SK-N-SH (cell line): Measurements from ENCODE around the gene BMPR1B. TPM values are rescaled to one million over a fixed set of nuclear protein-coding genes. Genes with fewer than 3 reads are reported as not detected.

ENCODE experiments used
- CTCF ChIA-PET: fragments of 300-600, 350-600 bp; formaldehyde crosslinking; extraction: SDS; loops from one replicate; lab custom pipeline; 2021; lab: Yijun Ruan, JAX
- POLR2A ChIA-PET: fragments of 350-600 bp; sonication (Branson Sonifier 250); formaldehyde crosslinking; extraction: SDS; loops from one replicate; lab custom pipeline; 2020; ENCODE audit warnings: antibody characterized with exemption, inconsistent platforms; lab: Yijun Ruan, JAX
- DNase-seq: peaks from one replicate; pipeline ENCODE4 v3.0.0; 2012
- H2AFZ ChIP-seq: fragments of 200-600 bp; sonication (generic); 2 replicates; pipeline ENCODE4 v1.8.1; 2016; ENCODE audit warnings: antibody characterized with exemption, mild to moderate bottlenecking, low read depth
- H3F3A ChIP-seq: fragments of 200-600 bp; sonication (generic); replicated peaks from 2 replicates; pipeline ENCODE3; 2016; ENCODE audit warnings: antibody characterized with exemption, mild to moderate bottlenecking; ENCODE audit not compliant: insufficient read depth
- H3K27ac ChIP-seq, 2 experiments: fragments of 200-500 bp in 1 of 2; fragments of 200-600 bp in 1 of 2; sonication (Bioruptor generic) in 1 of 2; sonication (generic), shearing (Covaris generic) in 1 of 2; 2 replicates each; pipeline versions ENCODE4 v1.5.1 to v1.6.1; 2014 to 2016; ENCODE audit warnings: low read depth in 2 of 2, inconsistent platforms in 1 of 2, low read length in 1 of 2, mild to moderate bottlenecking in 1 of 2, mixed read lengths in 1 of 2
- H3K27me3 ChIP-seq: fragments of 200-600 bp; sonication (generic), shearing (Covaris generic); 2 replicates; pipeline ENCODE4 v1.6.1; 2016; ENCODE audit warnings: mixed run types; ENCODE audit not compliant: insufficient read depth
- H3K36me3 ChIP-seq, 2 experiments: fragments of 200-500 bp in 1 of 2; fragments of 200-600 bp in 1 of 2; sonication (Bioruptor generic) in 1 of 2; sonication (generic) in 1 of 2; replicated peaks in 1 of 2; 2 replicates each; pipeline versions ENCODE3 to v1.5.1; 2014 to 2016; ENCODE audit warnings: low read length in 1 of 2, mild to moderate bottlenecking in 1 of 2; ENCODE audit not compliant: insufficient read depth in 2 of 2, control insufficient read depth in 1 of 2
- H3K4me1 ChIP-seq, 2 experiments: fragments of 200-500 bp in 1 of 2; fragments of 200-600 bp in 1 of 2; sonication (Bioruptor generic) in 1 of 2; sonication (generic), shearing (Covaris generic) in 1 of 2; 2 replicates each; pipeline versions ENCODE4 v1.5.1 to v1.6.1; 2014 to 2016; ENCODE audit warnings: low read depth in 1 of 2, low read length in 1 of 2, mixed run types in 1 of 2; ENCODE audit not compliant: insufficient read depth in 2 of 2, control insufficient read depth in 1 of 2
- H3K4me2 ChIP-seq: fragments of 200-600 bp; sonication (generic), shearing (Covaris generic); 2 replicates; pipeline ENCODE4 v1.6.1; 2017; ENCODE audit warnings: mixed run types
- H3K4me3 ChIP-seq, 2 experiments: fragments of 200-500 bp in 1 of 2; fragments of 200-600 bp in 1 of 2; sonication (Bioruptor generic) in 1 of 2; sonication (generic), shearing (Covaris generic) in 1 of 2; 2 replicates each; pipeline versions ENCODE4 v1.5.1 to v1.8.1; 2014 to 2016; ENCODE audit warnings: low read depth in 2 of 2, inconsistent platforms in 1 of 2, low read length in 1 of 2, mild to moderate bottlenecking in 1 of 2, mixed read lengths in 1 of 2, moderate library complexity in 1 of 2
- H3K79me2 ChIP-seq: fragments of 200-600 bp; sonication (generic); 2 replicates; pipeline ENCODE4 v1.8.1; 2017; ENCODE audit warnings: mild to moderate bottlenecking; ENCODE audit not compliant: insufficient read depth
- H3K9ac ChIP-seq: fragments of 200-600 bp; sonication (generic); 2 replicates; pipeline ENCODE4 v1.6.1; 2017; ENCODE audit warnings: mixed run types
- H3K9me2 ChIP-seq: fragments of 200-600 bp; sonication (generic); 2 replicates; pipeline ENCODE4 v1.6.1; 2017; ENCODE audit warnings: mixed run types
- H3K9me3 ChIP-seq: fragments of 200-600 bp; sonication (generic); 2 replicates; pipeline ENCODE4 v1.6.1; 2017; ENCODE audit warnings: mixed run types, mild to moderate bottlenecking, moderate library complexity
- H4K20me1 ChIP-seq: fragments of 200-600 bp; sonication (generic); 2 replicates; pipeline ENCODE4 v1.6.1; 2017; ENCODE audit warnings: mild to moderate bottlenecking, mixed run types; ENCODE audit not compliant: insufficient read depth
- CHD2 ChIP-seq: fragments of 150-350 bp; IDR thresholded peaks from 2 replicates; pipeline ENCODE4 v1.6.1; 2018; ENCODE audit warnings: low read length; ENCODE audit not compliant: partially characterized antibody
- ELF1 ChIP-seq: IDR thresholded peaks from 2 replicates; pipeline ENCODE4 v1.4.0; 2012
- EP300 ChIP-seq, 2 experiments: IDR thresholded peaks; 2 replicates each; pipeline versions ENCODE4 v1.4.0 to v1.6.1; 2012; ENCODE audit warnings: borderline replicate concordance in 1 of 2, low read depth in 1 of 2, low read length in 1 of 2
- FOSL2 ChIP-seq: IDR thresholded peaks from 2 replicates; pipeline ENCODE4 v1.4.0; 2012; ENCODE audit warnings: low read depth, mild to moderate bottlenecking, moderate library complexity, borderline replicate concordance
- FOXJ3 ChIP-seq: sonication (generic); formaldehyde crosslinking; IDR thresholded peaks from 2 replicates; pipeline ENCODE4 v1.5.1; 2020; ENCODE audit warnings: mild to moderate bottlenecking, missing genetic modification reagents
- FOXM1 ChIP-seq: IDR thresholded peaks from 2 replicates; pipeline ENCODE4 v1.4.0; 2012; ENCODE audit warnings: low read depth, mild to moderate bottlenecking
- GATA2 ChIP-seq: sonication (generic); formaldehyde crosslinking; IDR thresholded peaks from 2 replicates; pipeline ENCODE4 v1.5.0; 2020; ENCODE audit warnings: mild to moderate bottlenecking, missing genetic modification reagents
- NRF1 ChIP-seq: IDR thresholded peaks from 2 replicates; pipeline ENCODE4 v1.6.1; 2012; ENCODE audit warnings: low read depth, mild to moderate bottlenecking, low read length
- POLR2AphosphoS5 ChIP-seq: IDR thresholded peaks from 2 replicates; pipeline ENCODE4 v1.6.1; 2012; ENCODE audit warnings: low read depth, low read length
- RAD21 ChIP-seq: IDR thresholded peaks from 2 replicates; pipeline ENCODE4 v1.6.1; 2012; ENCODE audit warnings: mild to moderate bottlenecking, low read length
- SMC3 ChIP-seq: IDR thresholded peaks from 2 replicates; pipeline ENCODE4 v1.6.1; 2012; ENCODE audit warnings: low read depth, low read length, improper control_type of control experiment
- YY1 ChIP-seq: IDR thresholded peaks from 2 replicates; pipeline ENCODE4 v1.4.0; 2012; ENCODE audit warnings: low read depth, mild to moderate bottlenecking
- WGBS: methylation state at CpG from one replicate; pipeline ENCODE4 v1.1.6; 2017; ENCODE audit warnings: low lambda C conversion rate; 5-methylcytosine and 5-hydroxymethylcytosine counted together
- polyA plus RNA-seq, 3 experiments: library from polyadenylated mRNA; depleted of rRNA; stranded (reverse); fragments of >200 nt; gene quantifications; 2 replicates each; pipeline ENCODE4 v1.2.3, GENCODE V29; 2012
- TF ChIP-seq, protein P1 (sequence below): fragments of 150-350 bp; IDR thresholded peaks from 2 replicates; pipeline ENCODE4 v1.6.1; 2016; ENCODE audit warnings: mild to moderate bottlenecking, low read depth, low read length
- TF ChIP-seq, protein P2 (sequence below): fragments of 200-600 bp; sonication (generic); IDR thresholded peaks from 2 replicates; pipeline ENCODE4 v1.6.1; 2017; ENCODE audit warnings: antibody characterized with exemption, mild to moderate bottlenecking, moderate library complexity
- TF ChIP-seq, protein P3 (sequence below): IDR thresholded peaks from 2 replicates; pipeline ENCODE4 v1.4.0; 2012; ENCODE audit warnings: low read depth, borderline replicate concordance
- TF ChIP-seq, protein P4 (sequence below): IDR thresholded peaks from 2 replicates; pipeline ENCODE4; 2012
- TF ChIP-seq, protein P5 (sequence below): fragments of 150-350 bp; IDR thresholded peaks from 2 replicates; pipeline ENCODE4 v1.6.1; 2017; ENCODE audit warnings: antibody characterized with exemption, low read length, low read depth, borderline replicate concordance

BMPR1B gene
- polyA plus RNA-seq, 1 of the 3 experiments (the other 2 are of a cell fraction): 0.16 TPM

DNA sequence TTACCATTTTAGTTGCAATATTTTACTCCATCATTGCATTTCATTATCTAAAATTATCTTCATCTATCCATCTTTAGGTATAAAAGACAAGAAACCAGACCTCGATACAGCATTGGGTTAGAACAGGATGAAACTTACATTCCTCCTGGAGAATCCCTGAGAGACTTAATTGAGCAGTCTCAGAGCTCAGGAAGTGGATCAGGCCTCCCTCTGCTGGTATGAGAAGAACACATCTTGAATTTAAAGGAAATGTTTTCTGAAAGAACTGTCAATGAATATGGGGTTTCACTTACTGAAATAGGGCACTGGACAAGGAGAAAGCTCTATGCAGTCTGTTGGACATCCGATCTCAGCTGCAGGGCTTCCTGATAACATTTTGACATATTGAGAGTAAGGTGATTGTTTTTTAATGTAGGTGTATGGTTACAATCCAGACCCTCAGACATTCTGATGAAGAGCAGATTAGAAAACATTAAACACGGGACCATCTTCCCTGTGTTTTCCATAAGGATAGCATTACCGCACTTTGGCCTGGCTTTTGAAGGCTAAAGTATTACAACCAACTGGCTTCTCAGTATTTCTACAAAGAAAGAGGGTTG, 367.2 kb downstream of the BMPR1B start:
- Histone ChIP-seq H3K4me3 (no peak overlapping the region), H3K27ac (peak overlapping the region in 1 of 2 experiments; percentile 53; a peak in 2 of 4 replicates), H3K4me1 (peaks cover 0 to 9% of the 10 kb centered on the region in 2 experiments; a peak in 2 of 4 replicates), H3K9ac (no peak overlapping the region), H4K20me1 (no peaks in the 10 kb centered on the region), H3K36me3 (no peaks in the 10 kb centered on the region), H3K27me3 (no peaks in the 10 kb centered on the region), H2AFZ (no peak overlapping the region), H3K4me2 (no peak overlapping the region), H3K79me2 (no peaks in the 10 kb centered on the region), H3K9me3 (no peaks in the 10 kb centered on the region), H3F3A (peaks cover 11% of the 10 kb centered on the region), H3K9me2 (no peaks in the 10 kb centered on the region)
- CTCF ChIA-PET: interaction anchor here (0.6 to 3.6 kb wide), 21 partner anchors 11 to 718 kb away, joined by 3 to 28 read pairs (median 4); no protein-coding TSS in a partner anchor
- POLR2A ChIA-PET: interaction anchor here (0.9 kb wide), 2 partner anchors 367 to 368 kb away, joined by 3 to 4 read pairs; partner anchors contain the start of gene BMPR1B
- DNase-seq: peak; percentile 36
- TF ChIP-seq, protein P1, sequence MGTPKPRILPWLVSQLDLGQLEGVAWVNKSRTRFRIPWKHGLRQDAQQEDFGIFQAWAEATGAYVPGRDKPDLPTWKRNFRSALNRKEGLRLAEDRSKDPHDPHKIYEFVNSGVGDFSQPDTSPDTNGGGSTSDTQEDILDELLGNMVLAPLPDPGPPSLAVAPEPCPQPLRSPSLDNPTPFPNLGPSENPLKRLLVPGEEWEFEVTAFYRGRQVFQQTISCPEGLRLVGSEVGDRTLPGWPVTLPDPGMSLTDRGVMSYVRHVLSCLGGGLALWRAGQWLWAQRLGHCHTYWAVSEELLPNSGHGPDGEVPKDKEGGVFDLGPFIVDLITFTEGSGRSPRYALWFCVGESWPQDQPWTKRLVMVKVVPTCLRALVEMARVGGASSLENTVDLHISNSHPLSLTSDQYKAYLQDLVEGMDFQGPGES: no peak
- TF ChIP-seq RAD21 (peak; percentile 78), SMC3 (peak; percentile 67), EP300 (IDR thresholded peaks at IDR 0.05; ENCODE audit: borderline replicate concordance in 1 of 2, low read depth in 1 of 2, low read length in 1 of 2) (peak in 1 of 2 experiments; percentile 30; a peak in 1 of 4 replicates), GATA2 (CRISPR knock-in tag) (0 out of 2 replicates have a peak, but pooled peaks have one; percentile 37)
- TF ChIP-seq, protein P2, sequence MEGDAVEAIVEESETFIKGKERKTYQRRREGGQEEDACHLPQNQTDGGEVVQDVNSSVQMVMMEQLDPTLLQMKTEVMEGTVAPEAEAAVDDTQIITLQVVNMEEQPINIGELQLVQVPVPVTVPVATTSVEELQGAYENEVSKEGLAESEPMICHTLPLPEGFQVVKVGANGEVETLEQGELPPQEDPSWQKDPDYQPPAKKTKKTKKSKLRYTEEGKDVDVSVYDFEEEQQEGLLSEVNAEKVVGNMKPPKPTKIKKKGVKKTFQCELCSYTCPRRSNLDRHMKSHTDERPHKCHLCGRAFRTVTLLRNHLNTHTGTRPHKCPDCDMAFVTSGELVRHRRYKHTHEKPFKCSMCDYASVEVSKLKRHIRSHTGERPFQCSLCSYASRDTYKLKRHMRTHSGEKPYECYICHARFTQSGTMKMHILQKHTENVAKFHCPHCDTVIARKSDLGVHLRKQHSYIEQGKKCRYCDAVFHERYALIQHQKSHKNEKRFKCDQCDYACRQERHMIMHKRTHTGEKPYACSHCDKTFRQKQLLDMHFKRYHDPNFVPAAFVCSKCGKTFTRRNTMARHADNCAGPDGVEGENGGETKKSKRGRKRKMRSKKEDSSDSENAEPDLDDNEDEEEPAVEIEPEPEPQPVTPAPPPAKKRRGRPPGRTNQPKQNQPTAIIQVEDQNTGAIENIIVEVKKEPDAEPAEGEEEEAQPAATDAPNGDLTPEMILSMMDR: peak; percentile 74
- TF ChIP-seq, protein P3, sequence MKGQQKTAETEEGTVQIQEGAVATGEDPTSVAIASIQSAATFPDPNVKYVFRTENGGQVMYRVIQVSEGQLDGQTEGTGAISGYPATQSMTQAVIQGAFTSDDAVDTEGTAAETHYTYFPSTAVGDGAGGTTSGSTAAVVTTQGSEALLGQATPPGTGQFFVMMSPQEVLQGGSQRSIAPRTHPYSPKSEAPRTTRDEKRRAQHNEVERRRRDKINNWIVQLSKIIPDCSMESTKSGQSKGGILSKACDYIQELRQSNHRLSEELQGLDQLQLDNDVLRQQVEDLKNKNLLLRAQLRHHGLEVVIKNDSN: no peak
- WGBS: 46% methylated on average over 4 of the region's 4 CpGs

DNA sequence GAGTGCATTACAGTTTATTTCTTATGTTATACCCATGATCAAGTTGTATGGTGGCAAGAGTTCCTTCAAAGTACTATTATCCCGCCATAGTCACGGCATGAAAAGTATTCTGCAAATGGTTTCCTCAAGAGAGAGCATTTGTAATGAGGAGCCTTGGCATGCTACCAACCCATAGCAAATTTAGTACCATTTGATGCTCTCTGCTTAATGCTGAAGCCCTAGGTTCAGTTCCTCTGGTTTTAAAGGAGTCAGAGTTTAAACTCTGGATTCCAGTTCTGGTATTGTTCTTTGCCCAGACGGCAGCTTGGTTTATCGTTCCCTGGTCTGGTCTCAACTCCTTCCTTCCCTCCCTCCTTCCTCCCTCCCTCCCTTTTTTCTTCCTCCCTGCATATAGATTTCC, 371.3 kb downstream of the BMPR1B start:
- no peak overlapping the region for H2AFZ ChIP-seq
- no peak for TF ChIP-seq YY1
- no peak for TF ChIP-seq FOXM1
- no peak for TF ChIP-seq EP300 (IDR thresholded peaks at IDR 0.05; ENCODE audit: borderline replicate concordance in 1 of 2, low read depth in 1 of 2, low read length in 1 of 2)
- TF ChIP-seq, protein P4, sequence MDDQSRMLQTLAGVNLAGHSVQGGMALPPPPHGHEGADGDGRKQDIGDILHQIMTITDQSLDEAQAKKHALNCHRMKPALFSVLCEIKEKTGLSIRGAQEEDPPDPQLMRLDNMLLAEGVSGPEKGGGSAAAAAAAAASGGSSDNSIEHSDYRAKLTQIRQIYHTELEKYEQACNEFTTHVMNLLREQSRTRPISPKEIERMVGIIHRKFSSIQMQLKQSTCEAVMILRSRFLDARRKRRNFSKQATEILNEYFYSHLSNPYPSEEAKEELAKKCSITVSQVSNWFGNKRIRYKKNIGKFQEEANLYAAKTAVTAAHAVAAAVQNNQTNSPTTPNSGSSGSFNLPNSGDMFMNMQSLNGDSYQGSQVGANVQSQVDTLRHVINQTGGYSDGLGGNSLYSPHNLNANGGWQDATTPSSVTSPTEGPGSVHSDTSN: no peak
- no peak for TF ChIP-seq CHD2
- no peak for TF ChIP-seq NRF1
- TF ChIP-seq, protein P5, sequence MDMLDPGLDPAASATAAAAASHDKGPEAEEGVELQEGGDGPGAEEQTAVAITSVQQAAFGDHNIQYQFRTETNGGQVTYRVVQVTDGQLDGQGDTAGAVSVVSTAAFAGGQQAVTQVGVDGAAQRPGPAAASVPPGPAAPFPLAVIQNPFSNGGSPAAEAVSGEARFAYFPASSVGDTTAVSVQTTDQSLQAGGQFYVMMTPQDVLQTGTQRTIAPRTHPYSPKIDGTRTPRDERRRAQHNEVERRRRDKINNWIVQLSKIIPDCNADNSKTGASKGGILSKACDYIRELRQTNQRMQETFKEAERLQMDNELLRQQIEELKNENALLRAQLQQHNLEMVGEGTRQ: no peak
- no peak for TF ChIP-seq POLR2AphosphoS5
- TF ChIP-seq FOSL2: no peak
- TF ChIP-seq, protein P3: no peak
- TF ChIP-seq FOXJ3 (CRISPR knock-in tag): no peak
- no peak for TF ChIP-seq ELF1

More for the DNA sequence above, 371.3 kb downstream of the BMPR1B start:
- 0 out of 4 replicates have a peak overlapping the region, but pooled peaks of 1 of the 2 experiments have one; percentile 83 for H3K27ac ChIP-seq
- H3K4me3 ChIP-seq: no peak overlapping the region
- H3K9me3 ChIP-seq: no peaks in the 10 kb centered on the region
- CTCF ChIA-PET: interaction anchor here (1.0 kb wide), 1 partner anchor 11 kb away, joined by 3 read pairs; no protein-coding TSS in a partner anchor
- POLR2A ChIA-PET: no interaction called here
- H3K36me3 ChIP-seq: no peaks in the 10 kb centered on the region
- no peaks in the 10 kb centered on the region for H3K9me2 ChIP-seq
- peaks cover 12% of the 10 kb centered on the region for H3F3A ChIP-seq
- H3K9ac ChIP-seq: no peak overlapping the region
- DNase-seq: no peak
- peaks cover 0 to 5% of the 10 kb centered on the region in 2 experiments; a peak in 3 of 4 replicates for H3K4me1 ChIP-seq
- WGBS: 78% methylated on average over 4 of the region's 4 CpGs
- H4K20me1 ChIP-seq: no peaks in the 10 kb centered on the region
- no peak overlapping the region for H3K4me2 ChIP-seq
- H3K27me3 ChIP-seq: no peaks in the 10 kb centered on the region
- H3K79me2 ChIP-seq: no peaks in the 10 kb centered on the region
